ENCODE data around the gene CACNG4.

GRCh38 chr17:67016039-67016762 is 51.7 kb downstream of the CACNG4 start:
- TF ChIP-seq CTCF (IDR thresholded peaks at IDR 0.05) (no peak), POLR2A (IDR thresholded peaks at IDR 0.05) (no peak), POLR2AphosphoS5 (IDR thresholded peaks at IDR 0.05; ENCODE audit: insufficient read depth in 1 of 2, low read depth in 1 of 2) (no peak)

Measured in vagina (tissue), 2 donors.